GM23338 (cell line): ENCODE measurements around the gene HBM. TPM values are rescaled to one million over a fixed set of nuclear protein-coding genes. Genes with fewer than 3 reads are reported as not detected.
A peak's percentile ranks its signal among the peaks of the same experiment; 100 is the strongest.

Experiments
- ATAC-seq: fragments of 200-7000 bp; cut with Tn5 transposase; 3 replicates; pipeline ENCODE4 v1.9.1; 2020
- DNase-seq: peaks from one replicate; pipeline ENCODE4 v3.0.0-alpha.2; 2015; ENCODE audit warnings: low spot score
- H2AFZ ChIP-seq: fragments of 200-600 bp; sonication (generic); 2 replicates; pipeline ENCODE4 v1.8.0; 2016; ENCODE audit warnings: antibody characterized with exemption, mild to moderate bottlenecking, moderate library complexity
- H3F3A ChIP-seq: fragments of 200-600 bp; sonication (generic); replicated peaks from 2 replicates; pipeline ENCODE4 v1.8.0; 2017; ENCODE audit warnings: antibody characterized with exemption, mixed run types, low read depth
- H3K27ac ChIP-seq: fragments of 200-600 bp; sonication (generic); 2 replicates; pipeline ENCODE4 v1.6.1; 2016; ENCODE audit warnings: low read depth
- H3K27me3 ChIP-seq: fragments of 200-600 bp; sonication (generic); 2 replicates; pipeline ENCODE4 v1.8.0; 2016; ENCODE audit warnings: mild to moderate bottlenecking, mixed run types, moderate library complexity; ENCODE audit not compliant: insufficient read depth
- H3K36me3 ChIP-seq: fragments of 200-600 bp; sonication (generic); 2 replicates; pipeline ENCODE4 v1.8.0; 2016; ENCODE audit warnings: mild to moderate bottlenecking; ENCODE audit not compliant: insufficient read depth
- H3K4me1 ChIP-seq: fragments of 200-600 bp; sonication (generic); 2 replicates; pipeline ENCODE4 v1.8.0; 2016; ENCODE audit warnings: mild to moderate bottlenecking, moderate library complexity; ENCODE audit not compliant: insufficient read depth
- H3K4me2 ChIP-seq: fragments of 200-600 bp; sonication (generic); 2 replicates; pipeline ENCODE4 v1.7.1; 2017; ENCODE audit warnings: mixed run types
- H3K4me3 ChIP-seq: fragments of 200-600 bp; sonication (generic); 2 replicates; pipeline ENCODE4 v1.6.1; 2016; ENCODE audit warnings: mixed run types
- H3K79me2 ChIP-seq: fragments of 200-600 bp; sonication (generic); replicated peaks from 2 replicates; pipeline ENCODE4 v1.8.0; 2017; ENCODE audit warnings: mild to moderate bottlenecking; ENCODE audit not compliant: insufficient read depth
- H3K9me2 ChIP-seq: fragments of 200-600 bp; sonication (generic); 2 replicates; pipeline ENCODE4 v1.8.0; 2017; ENCODE audit not compliant: insufficient read depth
- H4K20me1 ChIP-seq: fragments of 200-600 bp; sonication (generic); replicated peaks from 2 replicates; pipeline ENCODE4 v1.8.0; 2017; ENCODE audit warnings: mild to moderate bottlenecking; ENCODE audit not compliant: insufficient read depth
- H3K27ac Mint-ChIP-seq: 2 replicates; pipeline ENCODE4 v1.8.0; 2020; ENCODE audit warnings: inconsistent platforms, mild to moderate bottlenecking, moderate library complexity, mixed read lengths
- H3K27me3 Mint-ChIP-seq: 3 replicates; pipeline ENCODE4 v1.8.0; 2022; ENCODE audit warnings: low read depth, mild to moderate bottlenecking, moderate library complexity, mixed read lengths, inconsistent platforms; ENCODE audit not compliant: insufficient read depth, poor library complexity
- H3K36me3 Mint-ChIP-seq: 3 replicates; pipeline ENCODE4 v1.8.0; 2021; ENCODE audit warnings: low read depth, mild to moderate bottlenecking, inconsistent platforms, moderate library complexity, mixed read lengths
- H3K4me1 Mint-ChIP-seq: 3 replicates; pipeline ENCODE4 v1.8.0; 2020; ENCODE audit warnings: mild to moderate bottlenecking, inconsistent platforms, mixed read lengths
- H3K4me3 Mint-ChIP-seq: 3 replicates; pipeline ENCODE4 v1.8.0; 2021; ENCODE audit warnings: moderate library complexity, mild to moderate bottlenecking, inconsistent platforms, mixed read lengths
- H3K9me3 Mint-ChIP-seq: 3 replicates; pipeline ENCODE4 v1.8.0; 2020; ENCODE audit warnings: moderate library complexity, mild to moderate bottlenecking, inconsistent platforms, mixed read lengths
- CREB1 ChIP-seq: fragments of 250-450 bp; sonication (Bioruptor Pico); IDR thresholded peaks from 2 replicates; pipeline ENCODE4 v1.5.0; 2020; ENCODE audit warnings: low read depth, mild to moderate bottlenecking, moderate library complexity
- CTCF ChIP-seq, 2 experiments: fragments of 200-600 bp in 1 of 2; sonication (generic) in 1 of 2; conservative IDR thresholded peaks; 2 replicates each; pipeline versions ENCODE4 v1.5.1 to v1.6.1; 2016 to 2017; ENCODE audit warnings: antibody characterized with exemption in 2 of 2, low read depth in 2 of 2, mild to moderate bottlenecking in 2 of 2, moderate library complexity in 1 of 2
- EZH2 ChIP-seq: fragments of 200-600 bp; sonication (generic); IDR thresholded peaks from one replicate; pipeline ENCODE4 v1.8.0; 2017; ENCODE audit warnings: antibody characterized with exemption, mild to moderate bottlenecking, low read depth; ENCODE audit not compliant: unreplicated experiment
- EZH2phosphoT487 ChIP-seq: fragments of 200-600 bp; sonication (generic); IDR thresholded peaks from one replicate; pipeline ENCODE4 v1.8.1; 2018; ENCODE audit warnings: antibody characterized with exemption; ENCODE audit not compliant: unreplicated experiment
- JUNB ChIP-seq: IDR thresholded peaks from one replicate; pipeline ENCODE4 v1.6.1; 2016; ENCODE audit warnings: antibody characterized with exemption; ENCODE audit not compliant: unreplicated experiment
- NANOG ChIP-seq: IDR thresholded peaks from 2 replicates; pipeline ENCODE4 v1.6.1; 2016; ENCODE audit warnings: antibody characterized with exemption, borderline replicate concordance
- POLR2AphosphoS5 ChIP-seq: IDR thresholded peaks from 2 replicates; pipeline ENCODE4 v1.6.1; 2016; ENCODE audit warnings: antibody characterized with exemption, low read depth
- STAT1 ChIP-seq: IDR thresholded peaks from one replicate; pipeline ENCODE4 v1.6.1; 2016; ENCODE audit warnings: antibody characterized with exemption; ENCODE audit not compliant: unreplicated experiment
- ZNF114 ChIP-seq: fragments of 250-450 bp; sonication (Bioruptor Pico); IDR thresholded peaks from 2 replicates; pipeline ENCODE4 v1.5.0; 2020; ENCODE audit warnings: mild to moderate bottlenecking, moderate library complexity
- ZNF331 ChIP-seq: fragments of 250-450 bp; sonication (Bioruptor Pico); IDR thresholded peaks from 2 replicates; pipeline ENCODE4 v1.5.0; 2020; ENCODE audit warnings: low read depth, mild to moderate bottlenecking, moderate library complexity
- ZNF462 ChIP-seq: fragments of 250-450 bp; sonication (Bioruptor Pico); IDR thresholded peaks from 2 replicates; pipeline ENCODE4 v1.5.0; 2020; ENCODE audit warnings: mild to moderate bottlenecking, moderate library complexity
- polyA plus RNA-seq: library from polyadenylated mRNA; unstranded; fragments of >200 nt; fragmentation: Nextera tagmentation; extraction: Ambion mirVana; gene quantifications from 2 replicates; pipeline ENCODE4 v1.2.1, GENCODE V29; 2016
- total RNA-seq: library from RNA; depleted of rRNA; stranded (reverse); fragments of >200 nt; shearing (Covaris generic); gene quantifications from 2 replicates; pipeline ENCODE4 v1.2.3, GENCODE V29; 2014
- TF ChIP-seq, protein P1 (sequence below): IDR thresholded peaks from one replicate; pipeline ENCODE4 v1.6.1; 2018; ENCODE audit warnings: antibody characterized with exemption; ENCODE audit not compliant: unreplicated experiment
- TF ChIP-seq, protein P2 (sequence below): IDR thresholded peaks from 2 replicates; pipeline ENCODE4 v1.6.1; 2016; ENCODE audit warnings: antibody characterized with exemption

HBM gene
- total and polyA plus RNA-seq, 2 experiments from 2014 or later = not detected

- Histone ChIP-seq H3K9me2 (no peaks in the 10 kb centered on the region), H3K27ac (no peak overlapping the region), H3F3A (peaks cover 9% of the 10 kb centered on the region), H3K4me2 (peak overlapping the region; percentile 88), H2AFZ (peak overlapping the region; percentile 69), H4K20me1 (no peaks in the 10 kb centered on the region; the same call in 1 of the 2 replicates), H3K4me3 (peak overlapping the region; percentile 64), H3K79me2 (no peaks in the 10 kb centered on the region), H3K27me3 (peaks cover 76% of the 10 kb centered on the region), H3K4me1 (peaks cover 42% of the 10 kb centered on the region), H3K36me3 (no peaks in the 10 kb centered on the region)
- TF ChIP-seq STAT1 (no peak), ZNF331 (no peak), EZH2 (no peak), ZNF114 (no peak), EZH2phosphoT487 (no peak), JUNB (no peak), CREB1 (CRISPR knock-in tag) (no peak), CTCF (conservative IDR thresholded peaks at IDR 0.05; ENCODE audit: low read depth in 2 of 2) (no peak), ZNF462 (CRISPR knock-in tag) (no peak), POLR2AphosphoS5 (no peak), NANOG (no peak)
- TF ChIP-seq, protein P1, sequence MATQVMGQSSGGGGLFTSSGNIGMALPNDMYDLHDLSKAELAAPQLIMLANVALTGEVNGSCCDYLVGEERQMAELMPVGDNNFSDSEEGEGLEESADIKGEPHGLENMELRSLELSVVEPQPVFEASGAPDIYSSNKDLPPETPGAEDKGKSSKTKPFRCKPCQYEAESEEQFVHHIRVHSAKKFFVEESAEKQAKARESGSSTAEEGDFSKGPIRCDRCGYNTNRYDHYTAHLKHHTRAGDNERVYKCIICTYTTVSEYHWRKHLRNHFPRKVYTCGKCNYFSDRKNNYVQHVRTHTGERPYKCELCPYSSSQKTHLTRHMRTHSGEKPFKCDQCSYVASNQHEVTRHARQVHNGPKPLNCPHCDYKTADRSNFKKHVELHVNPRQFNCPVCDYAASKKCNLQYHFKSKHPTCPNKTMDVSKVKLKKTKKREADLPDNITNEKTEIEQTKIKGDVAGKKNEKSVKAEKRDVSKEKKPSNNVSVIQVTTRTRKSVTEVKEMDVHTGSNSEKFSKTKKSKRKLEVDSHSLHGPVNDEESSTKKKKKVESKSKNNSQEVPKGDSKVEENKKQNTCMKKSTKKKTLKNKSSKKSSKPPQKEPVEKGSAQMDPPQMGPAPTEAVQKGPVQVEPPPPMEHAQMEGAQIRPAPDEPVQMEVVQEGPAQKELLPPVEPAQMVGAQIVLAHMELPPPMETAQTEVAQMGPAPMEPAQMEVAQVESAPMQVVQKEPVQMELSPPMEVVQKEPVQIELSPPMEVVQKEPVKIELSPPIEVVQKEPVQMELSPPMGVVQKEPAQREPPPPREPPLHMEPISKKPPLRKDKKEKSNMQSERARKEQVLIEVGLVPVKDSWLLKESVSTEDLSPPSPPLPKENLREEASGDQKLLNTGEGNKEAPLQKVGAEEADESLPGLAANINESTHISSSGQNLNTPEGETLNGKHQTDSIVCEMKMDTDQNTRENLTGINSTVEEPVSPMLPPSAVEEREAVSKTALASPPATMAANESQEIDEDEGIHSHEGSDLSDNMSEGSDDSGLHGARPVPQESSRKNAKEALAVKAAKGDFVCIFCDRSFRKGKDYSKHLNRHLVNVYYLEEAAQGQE = no peak
- TF ChIP-seq, protein P2, sequence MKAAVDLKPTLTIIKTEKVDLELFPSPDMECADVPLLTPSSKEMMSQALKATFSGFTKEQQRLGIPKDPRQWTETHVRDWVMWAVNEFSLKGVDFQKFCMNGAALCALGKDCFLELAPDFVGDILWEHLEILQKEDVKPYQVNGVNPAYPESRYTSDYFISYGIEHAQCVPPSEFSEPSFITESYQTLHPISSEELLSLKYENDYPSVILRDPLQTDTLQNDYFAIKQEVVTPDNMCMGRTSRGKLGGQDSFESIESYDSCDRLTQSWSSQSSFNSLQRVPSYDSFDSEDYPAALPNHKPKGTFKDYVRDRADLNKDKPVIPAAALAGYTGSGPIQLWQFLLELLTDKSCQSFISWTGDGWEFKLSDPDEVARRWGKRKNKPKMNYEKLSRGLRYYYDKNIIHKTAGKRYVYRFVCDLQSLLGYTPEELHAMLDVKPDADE = no peak
- DNase-seq (no peak), ATAC-seq (no peak)
- Mint-ChIP-seq H3K9me3 (no peaks in the 10 kb centered on the region), H3K4me1 (peaks cover 36% of the 10 kb centered on the region), H3K4me3 (peak overlapping the region; percentile 65), H3K36me3 (no peaks in the 10 kb centered on the region), H3K27ac (no peak overlapping the region), H3K27me3 (peaks cover 72% of the 10 kb centered on the region)
Observed at GRCh38 chr16:167122-167690, 1.4 kb downstream of the HBM start.
